ENCODE measurements around the gene FOXL3.
"Not testable (repeated sequence)": the region's sequence is repeated elsewhere in the genome, so short reads cannot be mapped to it uniquely, and the experiment has no call there.

DNA sequence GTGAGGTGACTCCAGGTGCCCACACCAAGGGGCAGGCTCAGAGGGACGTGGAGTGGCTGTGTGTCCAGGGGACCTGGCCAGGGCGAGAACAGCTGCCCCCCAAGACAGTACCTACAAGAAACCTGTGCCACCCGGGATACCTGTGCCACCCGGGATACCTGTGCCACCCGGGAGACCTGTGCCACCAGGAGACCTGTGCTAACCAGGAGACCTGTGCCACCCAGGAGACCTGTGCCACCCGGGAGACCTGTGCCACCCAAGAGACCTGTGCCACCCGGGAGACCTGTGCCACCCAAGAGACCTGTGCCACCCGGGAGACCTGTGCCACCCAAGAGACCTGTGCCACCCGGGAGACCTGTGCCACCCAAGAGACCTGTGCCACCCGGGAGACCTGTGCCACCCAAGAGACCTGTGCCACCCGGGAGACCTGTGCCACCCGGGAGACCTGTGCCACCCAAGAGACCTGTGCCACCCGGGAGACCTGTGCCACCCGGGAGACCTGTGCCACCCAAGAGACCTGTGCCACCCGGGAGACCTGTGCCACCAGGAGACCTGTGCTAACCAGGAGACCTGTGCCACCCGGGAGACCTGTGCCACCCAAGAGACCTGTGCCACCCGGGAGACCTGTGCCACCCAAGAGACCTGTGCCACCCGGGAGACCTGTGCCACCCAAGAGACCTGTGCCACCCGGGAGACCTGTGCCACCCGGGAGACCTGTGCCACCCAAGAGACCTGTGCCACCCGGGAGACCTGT, 47.0 kb upstream of the FOXL3 start:
- TF ChIP-seq CTCF (IDR thresholded peaks at IDR 0.05); SIN3A (IDR thresholded peaks at IDR 0.05; ENCODE audit: borderline replicate concordance, insufficient read depth, low read depth, low read length): not testable (repeated sequence)
- TF ChIP-seq, protein P1, sequence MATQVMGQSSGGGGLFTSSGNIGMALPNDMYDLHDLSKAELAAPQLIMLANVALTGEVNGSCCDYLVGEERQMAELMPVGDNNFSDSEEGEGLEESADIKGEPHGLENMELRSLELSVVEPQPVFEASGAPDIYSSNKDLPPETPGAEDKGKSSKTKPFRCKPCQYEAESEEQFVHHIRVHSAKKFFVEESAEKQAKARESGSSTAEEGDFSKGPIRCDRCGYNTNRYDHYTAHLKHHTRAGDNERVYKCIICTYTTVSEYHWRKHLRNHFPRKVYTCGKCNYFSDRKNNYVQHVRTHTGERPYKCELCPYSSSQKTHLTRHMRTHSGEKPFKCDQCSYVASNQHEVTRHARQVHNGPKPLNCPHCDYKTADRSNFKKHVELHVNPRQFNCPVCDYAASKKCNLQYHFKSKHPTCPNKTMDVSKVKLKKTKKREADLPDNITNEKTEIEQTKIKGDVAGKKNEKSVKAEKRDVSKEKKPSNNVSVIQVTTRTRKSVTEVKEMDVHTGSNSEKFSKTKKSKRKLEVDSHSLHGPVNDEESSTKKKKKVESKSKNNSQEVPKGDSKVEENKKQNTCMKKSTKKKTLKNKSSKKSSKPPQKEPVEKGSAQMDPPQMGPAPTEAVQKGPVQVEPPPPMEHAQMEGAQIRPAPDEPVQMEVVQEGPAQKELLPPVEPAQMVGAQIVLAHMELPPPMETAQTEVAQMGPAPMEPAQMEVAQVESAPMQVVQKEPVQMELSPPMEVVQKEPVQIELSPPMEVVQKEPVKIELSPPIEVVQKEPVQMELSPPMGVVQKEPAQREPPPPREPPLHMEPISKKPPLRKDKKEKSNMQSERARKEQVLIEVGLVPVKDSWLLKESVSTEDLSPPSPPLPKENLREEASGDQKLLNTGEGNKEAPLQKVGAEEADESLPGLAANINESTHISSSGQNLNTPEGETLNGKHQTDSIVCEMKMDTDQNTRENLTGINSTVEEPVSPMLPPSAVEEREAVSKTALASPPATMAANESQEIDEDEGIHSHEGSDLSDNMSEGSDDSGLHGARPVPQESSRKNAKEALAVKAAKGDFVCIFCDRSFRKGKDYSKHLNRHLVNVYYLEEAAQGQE (IDR thresholded peaks at IDR 0.05; ENCODE audit: insufficient read depth in 1 of 2, low read depth in 2 of 2, low read length in 1 of 2) = not testable (repeated sequence)

Measured in Panc1 (cell line).